ENCODE measurements around the gene CRELD2.

GRCh38 chr22:49955581-49956417, 37.4 kb downstream of the CRELD2 start:
- TF ChIP-seq, protein P1, sequence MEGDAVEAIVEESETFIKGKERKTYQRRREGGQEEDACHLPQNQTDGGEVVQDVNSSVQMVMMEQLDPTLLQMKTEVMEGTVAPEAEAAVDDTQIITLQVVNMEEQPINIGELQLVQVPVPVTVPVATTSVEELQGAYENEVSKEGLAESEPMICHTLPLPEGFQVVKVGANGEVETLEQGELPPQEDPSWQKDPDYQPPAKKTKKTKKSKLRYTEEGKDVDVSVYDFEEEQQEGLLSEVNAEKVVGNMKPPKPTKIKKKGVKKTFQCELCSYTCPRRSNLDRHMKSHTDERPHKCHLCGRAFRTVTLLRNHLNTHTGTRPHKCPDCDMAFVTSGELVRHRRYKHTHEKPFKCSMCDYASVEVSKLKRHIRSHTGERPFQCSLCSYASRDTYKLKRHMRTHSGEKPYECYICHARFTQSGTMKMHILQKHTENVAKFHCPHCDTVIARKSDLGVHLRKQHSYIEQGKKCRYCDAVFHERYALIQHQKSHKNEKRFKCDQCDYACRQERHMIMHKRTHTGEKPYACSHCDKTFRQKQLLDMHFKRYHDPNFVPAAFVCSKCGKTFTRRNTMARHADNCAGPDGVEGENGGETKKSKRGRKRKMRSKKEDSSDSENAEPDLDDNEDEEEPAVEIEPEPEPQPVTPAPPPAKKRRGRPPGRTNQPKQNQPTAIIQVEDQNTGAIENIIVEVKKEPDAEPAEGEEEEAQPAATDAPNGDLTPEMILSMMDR (IDR thresholded peaks at IDR 0.05; ENCODE audit: low read length) = no peak
- TF ChIP-seq EZH2 (optimal IDR thresholded peaks at IDR 0.05; ENCODE audit: low read depth, low read length) = no peak

All from MM.1S (cell line).